Measurements from ENCODE around the gene PRCC.

PRCC gene

GRCh38 chr1:156816561-156817328, 49.4 kb downstream of the PRCC start, which contains the start of gene SH2D2A:
TSS of gene SH2D2A (minus strand) at chr1:156816848. CDS start at chr1:156816708, 140 bp downstream.
- DNase-seq, result peak; percentile 61

GRCh38 chr1:156821801-156822200, 54.5 kb downstream of the PRCC start:
- DNase-seq, result peak; percentile 73

GRCh38 chr1:156822680-156823079, 55.3 kb downstream of the PRCC start:
- no peak for DNase-seq

- no peak for DNase-seq
Observed at GRCh38 chr1:156823210-156823790, 56.0 kb downstream of the PRCC start.

- no peak for DNase-seq
Observed at GRCh38 chr1:156826630-156827029, 59.3 kb downstream of the PRCC start.

- DNase-seq, result no peak
Observed at GRCh38 chr1:156828400-156829124, 61.2 kb downstream of the PRCC start.

GRCh38 chr1:156832434-156832833, 65.1 kb downstream of the PRCC start:
- DNase-seq, result no peak

GRCh38 chr1:156833603-156834002, 66.3 kb downstream of the PRCC start:
- DNase-seq, result no peak

- DNase-seq, result no peak
Observed at GRCh38 chr1:156834322-156834721, 67.0 kb downstream of the PRCC start.

GRCh38 chr1:156836041-156836654, 68.8 kb downstream of the PRCC start:
- DNase-seq, result no peak

GRCh38 chr1:156836892-156837291, 69.6 kb downstream of the PRCC start:
- no peak for DNase-seq

GRCh38 chr1:156838972-156839371, 71.6 kb downstream of the PRCC start:
- no peak for DNase-seq

GRCh38 chr1:156839426-156840109, 72.2 kb downstream of the PRCC start:
- no peak for DNase-seq

- DNase-seq, result no peak
Observed at GRCh38 chr1:156840186-156840897, 73.0 kb downstream of the PRCC start.

- DNase-seq, result no peak
Observed at GRCh38 chr1:156840898-156841279, 73.6 kb downstream of the PRCC start.

GRCh38 chr1:156841295-156841855, 74.0 kb downstream of the PRCC start:
- no peak for DNase-seq

- DNase-seq, result no peak
Observed at GRCh38 chr1:156842618-156843300, 75.4 kb downstream of the PRCC start.

GRCh38 chr1:156844102-156844501, 76.8 kb downstream of the PRCC start:
- no peak for DNase-seq

- DNase-seq, result no peak
Observed at GRCh38 chr1:156844638-156845037, 77.3 kb downstream of the PRCC start.

GRCh38 chr1:156845055-156845952, 78.0 kb downstream of the PRCC start:
- no peak for DNase-seq

Data from fibroblast of skin of right quadriceps (primary cell).